ENCODE measurements around the gene ARFGAP3. TPM values are rescaled to one million over a fixed set of nuclear protein-coding genes. Genes with fewer than 3 reads are reported as not detected.

ARFGAP3 gene
- total RNA-seq, 1 experiment from 2014 or later, result 37.4 TPM

DNA sequence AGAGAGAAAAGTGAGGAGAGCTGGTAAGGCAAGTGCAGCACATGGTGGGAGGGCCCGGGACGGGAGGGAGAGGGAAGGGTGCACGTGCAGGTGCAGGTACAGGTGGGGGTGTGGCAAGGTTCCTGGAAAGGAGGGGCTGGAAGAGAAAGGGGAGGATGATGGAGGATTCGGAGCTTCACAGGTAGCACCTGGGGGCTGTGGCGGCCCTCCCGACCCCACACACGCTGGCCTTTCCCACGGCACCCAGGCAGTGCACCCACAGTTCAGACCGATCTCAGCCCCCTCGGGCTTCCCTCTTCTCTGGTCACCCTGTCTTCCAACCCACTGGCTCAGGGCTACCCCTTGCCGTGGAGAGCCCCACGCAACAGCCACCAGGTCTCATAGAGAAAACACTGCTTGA, 69.1 kb downstream of the ARFGAP3 start:
- Mint-ChIP-seq H3K27me3 (ENCODE audit: insufficient read depth, unreplicated experiment) (no peaks in the 10 kb centered on the region), H3K4me3 (ENCODE audit: unreplicated experiment) (no peak overlapping the region), H3K4me1 (ENCODE audit: low read depth, unreplicated experiment) (no peaks in the 10 kb centered on the region), H3K27ac (ENCODE audit: unreplicated experiment) (no peak overlapping the region), H3K9me3 (ENCODE audit: unreplicated experiment) (no peaks in the 10 kb centered on the region), H3K36me3 (ENCODE audit: insufficient read depth, unreplicated experiment) (peaks cover 7% of the 10 kb centered on the region)
- intact Hi-C loops (cut with micrococcal nuclease; ENCODE audit: unreplicated experiment), result no loop called here
- POLR2A ChIA-PET, result no interaction called here
- no peaks in the 10 kb centered on the region for H3K9me3 ChIP-seq
- BruUV-seq (replicated peaks), result no TSS peak
- TF ChIP-seq, protein P1, sequence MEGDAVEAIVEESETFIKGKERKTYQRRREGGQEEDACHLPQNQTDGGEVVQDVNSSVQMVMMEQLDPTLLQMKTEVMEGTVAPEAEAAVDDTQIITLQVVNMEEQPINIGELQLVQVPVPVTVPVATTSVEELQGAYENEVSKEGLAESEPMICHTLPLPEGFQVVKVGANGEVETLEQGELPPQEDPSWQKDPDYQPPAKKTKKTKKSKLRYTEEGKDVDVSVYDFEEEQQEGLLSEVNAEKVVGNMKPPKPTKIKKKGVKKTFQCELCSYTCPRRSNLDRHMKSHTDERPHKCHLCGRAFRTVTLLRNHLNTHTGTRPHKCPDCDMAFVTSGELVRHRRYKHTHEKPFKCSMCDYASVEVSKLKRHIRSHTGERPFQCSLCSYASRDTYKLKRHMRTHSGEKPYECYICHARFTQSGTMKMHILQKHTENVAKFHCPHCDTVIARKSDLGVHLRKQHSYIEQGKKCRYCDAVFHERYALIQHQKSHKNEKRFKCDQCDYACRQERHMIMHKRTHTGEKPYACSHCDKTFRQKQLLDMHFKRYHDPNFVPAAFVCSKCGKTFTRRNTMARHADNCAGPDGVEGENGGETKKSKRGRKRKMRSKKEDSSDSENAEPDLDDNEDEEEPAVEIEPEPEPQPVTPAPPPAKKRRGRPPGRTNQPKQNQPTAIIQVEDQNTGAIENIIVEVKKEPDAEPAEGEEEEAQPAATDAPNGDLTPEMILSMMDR (IDR thresholded peaks at IDR 0.05; ENCODE audit: insufficient read depth in 1 of 2, low read depth in 1 of 2, low read length in 1 of 2, severe bottlenecking in 1 of 2, unreplicated experiment in 1 of 2), result no peak
- no peaks in the 10 kb centered on the region for H3K27me3 ChIP-seq (replicated peaks; ENCODE audit: control insufficient read depth, insufficient read depth, low read length)
- no peak overlapping the region for H3K4me3 ChIP-seq (ENCODE audit: low read depth, low read length)
- DNase-seq, result no peak
- CTCF ChIA-PET, result no interaction called here
- H3K4me1 ChIP-seq, result no peaks in the 10 kb centered on the region
- no peaks in the 10 kb centered on the region for H3K36me3 ChIP-seq (ENCODE audit: control insufficient read depth, insufficient read depth, low read length)

DNA sequence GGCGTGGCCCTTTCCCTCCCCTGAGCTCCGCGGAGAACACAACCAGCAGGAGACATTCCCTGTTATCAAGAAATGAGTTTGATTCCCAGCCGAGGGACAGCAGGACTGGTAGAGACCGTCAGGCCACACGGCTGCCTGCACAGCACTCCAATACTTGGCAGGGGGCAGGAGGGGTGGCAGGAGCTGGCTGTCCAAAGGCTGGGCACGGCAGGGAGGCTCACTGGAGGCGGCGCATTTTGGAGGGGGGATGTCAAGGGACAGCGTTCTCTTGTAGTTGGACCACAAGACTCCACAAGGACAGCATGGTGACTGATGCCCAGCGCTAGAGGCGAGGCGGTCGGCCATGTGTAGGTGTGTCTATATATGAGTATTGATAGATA, 69.7 kb downstream of the ARFGAP3 start:
- DNase-seq, result no peak
- POLR2A ChIA-PET, result no interaction called here

DNA sequence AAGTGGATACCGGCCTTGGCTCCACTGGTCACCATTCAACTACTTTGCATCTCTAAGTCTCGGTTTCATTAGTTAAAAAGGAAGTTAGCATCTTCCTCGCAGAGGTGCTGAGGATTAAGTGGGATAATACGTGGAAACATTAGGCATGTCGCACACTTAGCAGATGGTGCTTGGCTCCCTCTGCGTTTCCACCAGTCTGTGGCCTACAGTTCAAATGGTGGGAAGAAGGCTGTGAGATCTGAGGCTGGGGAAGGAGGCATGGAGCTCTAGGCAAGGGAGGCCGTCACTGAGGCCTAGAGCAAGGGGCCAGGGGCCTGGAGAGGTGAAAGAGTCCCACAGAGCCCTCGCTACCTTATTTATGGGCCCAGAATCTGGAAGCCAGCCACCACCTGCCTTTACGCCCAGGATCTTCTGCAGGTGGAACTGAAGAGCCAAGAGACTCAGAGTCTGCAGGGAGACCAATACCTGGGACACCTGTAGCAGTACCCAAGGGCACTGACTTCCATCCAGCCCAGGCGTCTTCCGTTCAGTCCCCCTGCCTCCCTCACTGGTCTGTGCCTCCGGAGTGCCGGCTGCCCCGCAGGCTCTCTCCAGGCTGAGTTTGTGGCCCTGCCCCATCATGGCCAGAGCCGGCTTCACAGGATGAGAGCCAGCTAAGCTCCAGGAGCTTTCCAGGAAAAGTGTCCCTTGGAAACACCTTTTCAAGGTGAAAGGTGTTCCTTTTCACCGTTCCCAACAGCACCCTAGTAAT, 70.3 kb downstream of the ARFGAP3 start:
- no peaks in the 10 kb centered on the region for H3K4me1 ChIP-seq
- H3K27me3 ChIP-seq (replicated peaks; ENCODE audit: control insufficient read depth, insufficient read depth, low read length), result no peaks in the 10 kb centered on the region
- no peaks in the 10 kb centered on the region for H3K27me3 Mint-ChIP-seq (ENCODE audit: insufficient read depth, unreplicated experiment)
- H3K9me3 ChIP-seq, result no peaks in the 10 kb centered on the region
- BruUV-seq (replicated peaks), result no TSS peak
- no peaks in the 10 kb centered on the region for H3K9me3 Mint-ChIP-seq (ENCODE audit: unreplicated experiment)
- TF ChIP-seq, protein P1 (IDR thresholded peaks at IDR 0.05; ENCODE audit: insufficient read depth in 1 of 2, low read depth in 1 of 2, low read length in 1 of 2, severe bottlenecking in 1 of 2, unreplicated experiment in 1 of 2), result no peak
- intact Hi-C loops (cut with micrococcal nuclease; ENCODE audit: unreplicated experiment), result no loop called here
- H3K4me1 Mint-ChIP-seq (ENCODE audit: low read depth, unreplicated experiment), result no peaks in the 10 kb centered on the region
- no peak overlapping the region for H3K27ac Mint-ChIP-seq (ENCODE audit: unreplicated experiment)
- H3K4me3 ChIP-seq (ENCODE audit: low read depth, low read length), result no peak overlapping the region
- H3K36me3 ChIP-seq (ENCODE audit: control insufficient read depth, insufficient read depth, low read length), result no peaks in the 10 kb centered on the region
- ChIA-PET CTCF (no interaction called here), POLR2A (no interaction called here)
- DNase-seq, result no peak
- H3K4me3 Mint-ChIP-seq (ENCODE audit: unreplicated experiment), result no peak overlapping the region
- H3K36me3 Mint-ChIP-seq (ENCODE audit: insufficient read depth, unreplicated experiment), result peaks cover 7% of the 10 kb centered on the region

More for the DNA sequence above, 69.7 kb downstream of the ARFGAP3 start:
- peaks cover 7% of the 10 kb centered on the region for H3K36me3 Mint-ChIP-seq (ENCODE audit: insufficient read depth, unreplicated experiment)
- H3K27me3 Mint-ChIP-seq (ENCODE audit: insufficient read depth, unreplicated experiment), result no peaks in the 10 kb centered on the region
- intact Hi-C loops (cut with micrococcal nuclease; ENCODE audit: unreplicated experiment), result no loop called here
- Histone ChIP-seq H3K9me3 (no peaks in the 10 kb centered on the region), H3K36me3 (ENCODE audit: control insufficient read depth, insufficient read depth, low read length) (no peaks in the 10 kb centered on the region), H3K4me3 (ENCODE audit: low read depth, low read length) (no peak overlapping the region), H3K27me3 (replicated peaks; ENCODE audit: control insufficient read depth, insufficient read depth, low read length) (no peaks in the 10 kb centered on the region), H3K4me1 (no peaks in the 10 kb centered on the region)
- H3K27ac Mint-ChIP-seq (ENCODE audit: unreplicated experiment), result no peak overlapping the region
- H3K4me1 Mint-ChIP-seq (ENCODE audit: low read depth, unreplicated experiment), result no peaks in the 10 kb centered on the region
- TF ChIP-seq, protein P1 (IDR thresholded peaks at IDR 0.05; ENCODE audit: insufficient read depth in 1 of 2, low read depth in 1 of 2, low read length in 1 of 2, severe bottlenecking in 1 of 2, unreplicated experiment in 1 of 2), result no peak
- H3K4me3 Mint-ChIP-seq (ENCODE audit: unreplicated experiment), result no peak overlapping the region
- CTCF ChIA-PET, result no interaction called here
- H3K9me3 Mint-ChIP-seq (ENCODE audit: unreplicated experiment), result no peaks in the 10 kb centered on the region
- no TSS peak for BruUV-seq (replicated peaks)

Measured in Caco-2 (cell line).